Astrocyte (in vitro differentiated cells and primary cell): Measurements from ENCODE around the gene AACS. TPM values are rescaled to one million over a fixed set of nuclear protein-coding genes. Genes with fewer than 3 reads are reported as not detected.

Experiments used
- DNase-seq: peaks from one replicate; pipeline ENCODE4 v3.0.0-alpha.2; 2010; ENCODE audit warnings: low read depth
- FAIRE-seq: peaks from 2 replicates; lab custom pipeline; 2011; peaks lifted over from hg19 to GRCh38; lab: Jason Lieb, UNC
- H2AFZ ChIP-seq: 2 replicates; pipeline ENCODE4 v1.6.0; 2012; ENCODE audit warnings: low read depth, low read length, inconsistent platforms
- H3K27ac ChIP-seq: 2 replicates; pipeline ENCODE4 v1.5.1; 2011; ENCODE audit warnings: low read depth, low read length, inconsistent platforms
- H3K27me3 ChIP-seq: 2 replicates; pipeline ENCODE4 v1.6.0; 2011; ENCODE audit warnings: low read length, inconsistent platforms; ENCODE audit not compliant: insufficient read depth
- H3K36me3 ChIP-seq: 2 replicates; pipeline ENCODE4 v1.5.1; 2011; ENCODE audit warnings: low read length, inconsistent platforms; ENCODE audit not compliant: insufficient read depth
- H3K4me1 ChIP-seq: 2 replicates; pipeline ENCODE4 v1.5.1; 2011; ENCODE audit warnings: low read length, inconsistent platforms; ENCODE audit not compliant: insufficient read depth
- H3K4me2 ChIP-seq: 2 replicates; pipeline ENCODE4 v1.6.0; 2012; ENCODE audit warnings: low read length, inconsistent platforms
- H3K4me3 ChIP-seq: 2 replicates; pipeline ENCODE4 v1.5.1; 2011; ENCODE audit warnings: low read depth, mild to moderate bottlenecking, low read length, inconsistent platforms; ENCODE audit not compliant: insufficient read depth
- H3K79me2 ChIP-seq: 2 replicates; pipeline ENCODE4 v1.6.0; 2012; ENCODE audit warnings: mild to moderate bottlenecking, low read length, inconsistent platforms; ENCODE audit not compliant: insufficient read depth
- H3K9ac ChIP-seq: 2 replicates; pipeline ENCODE4 v1.6.0; 2012; ENCODE audit warnings: mild to moderate bottlenecking, low read length, inconsistent platforms
- H3K9me3 ChIP-seq: 2 replicates; pipeline ENCODE4 v1.5.1; 2012; ENCODE audit warnings: low read depth, mild to moderate bottlenecking, low read length, inconsistent platforms; ENCODE audit not compliant: insufficient read depth
- H4K20me1 ChIP-seq: 2 replicates; pipeline ENCODE4 v1.6.0; 2012; ENCODE audit warnings: low read length, inconsistent platforms; ENCODE audit not compliant: insufficient read depth
- H3K27ac Mint-ChIP-seq: one replicate; pipeline ENCODE4 v1.8.0; 2021; ENCODE audit warnings: mild to moderate bottlenecking, mixed read lengths; ENCODE audit not compliant: unreplicated experiment
- H3K27me3 Mint-ChIP-seq: one replicate; pipeline ENCODE4 v1.8.0; 2021; ENCODE audit warnings: low read depth, mixed read lengths; ENCODE audit not compliant: unreplicated experiment
- H3K36me3 Mint-ChIP-seq: one replicate; pipeline ENCODE4 v1.8.0; 2021; ENCODE audit warnings: low read depth, mixed read lengths; ENCODE audit not compliant: unreplicated experiment
- H3K4me1 Mint-ChIP-seq: one replicate; pipeline ENCODE4 v1.8.0; 2021; ENCODE audit warnings: low read depth, mixed read lengths; ENCODE audit not compliant: unreplicated experiment
- H3K4me3 Mint-ChIP-seq: one replicate; pipeline ENCODE4 v1.8.0; 2021; ENCODE audit warnings: mild to moderate bottlenecking, moderate library complexity, mixed read lengths; ENCODE audit not compliant: unreplicated experiment
- H3K9me3 Mint-ChIP-seq: one replicate; pipeline ENCODE4 v1.8.0; 2021; ENCODE audit warnings: mild to moderate bottlenecking, mixed read lengths; ENCODE audit not compliant: unreplicated experiment
- EZH2 ChIP-seq: IDR thresholded peaks from 2 replicates; pipeline ENCODE4 v1.6.1; 2012; ENCODE audit warnings: mild to moderate bottlenecking, low read length, inconsistent platforms; ENCODE audit not compliant: insufficient read depth
- total RNA-seq: library from RNA; stranded (reverse); gene quantifications from 2 replicates; pipeline ENCODE4 v1.2.1, GENCODE V29; 2021
- TF ChIP-seq, protein P1 (sequence below): IDR thresholded peaks from 2 replicates; pipeline ENCODE4 v1.5.1; 2011; ENCODE audit warnings: low read depth, mild to moderate bottlenecking, inconsistent platforms, low read length, moderate library complexity; ENCODE audit not compliant: insufficient read depth

The AACS gene
- total RNA-seq, 1 donor from 2014 or later, result 22.5 TPM

GRCh38 chr12:125178222-125178621 lies 113.0 kb downstream of the AACS start:
- H3K9me3 ChIP-seq, result no peaks in the 10 kb centered on the region
- peaks cover 27% of the 10 kb centered on the region for H3K27me3 Mint-ChIP-seq
- H4K20me1 ChIP-seq, result no peaks in the 10 kb centered on the region
- no peaks in the 10 kb centered on the region for H3K4me1 ChIP-seq
- no peaks in the 10 kb centered on the region for H3K36me3 ChIP-seq
- DNase-seq (no peak), FAIRE-seq (no peak)
- no peak overlapping the region for H3K9ac ChIP-seq
- no peaks in the 10 kb centered on the region for H3K4me1 Mint-ChIP-seq
- no peak overlapping the region for H3K4me3 ChIP-seq
- H3K27me3 ChIP-seq, result peaks cover 2% of the 10 kb centered on the region
- no peaks in the 10 kb centered on the region for H3K79me2 ChIP-seq
- no peak overlapping the region for H3K27ac ChIP-seq
- H2AFZ ChIP-seq, result no peak overlapping the region
- no peak overlapping the region for H3K27ac Mint-ChIP-seq
- no peaks in the 10 kb centered on the region for H3K9me3 Mint-ChIP-seq
- H3K4me2 ChIP-seq, result no peak overlapping the region
- TF ChIP-seq, protein P1, sequence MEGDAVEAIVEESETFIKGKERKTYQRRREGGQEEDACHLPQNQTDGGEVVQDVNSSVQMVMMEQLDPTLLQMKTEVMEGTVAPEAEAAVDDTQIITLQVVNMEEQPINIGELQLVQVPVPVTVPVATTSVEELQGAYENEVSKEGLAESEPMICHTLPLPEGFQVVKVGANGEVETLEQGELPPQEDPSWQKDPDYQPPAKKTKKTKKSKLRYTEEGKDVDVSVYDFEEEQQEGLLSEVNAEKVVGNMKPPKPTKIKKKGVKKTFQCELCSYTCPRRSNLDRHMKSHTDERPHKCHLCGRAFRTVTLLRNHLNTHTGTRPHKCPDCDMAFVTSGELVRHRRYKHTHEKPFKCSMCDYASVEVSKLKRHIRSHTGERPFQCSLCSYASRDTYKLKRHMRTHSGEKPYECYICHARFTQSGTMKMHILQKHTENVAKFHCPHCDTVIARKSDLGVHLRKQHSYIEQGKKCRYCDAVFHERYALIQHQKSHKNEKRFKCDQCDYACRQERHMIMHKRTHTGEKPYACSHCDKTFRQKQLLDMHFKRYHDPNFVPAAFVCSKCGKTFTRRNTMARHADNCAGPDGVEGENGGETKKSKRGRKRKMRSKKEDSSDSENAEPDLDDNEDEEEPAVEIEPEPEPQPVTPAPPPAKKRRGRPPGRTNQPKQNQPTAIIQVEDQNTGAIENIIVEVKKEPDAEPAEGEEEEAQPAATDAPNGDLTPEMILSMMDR, result no peak
- no peak for TF ChIP-seq EZH2
- no peaks in the 10 kb centered on the region for H3K36me3 Mint-ChIP-seq
- H3K4me3 Mint-ChIP-seq, result no peak overlapping the region

DNA sequence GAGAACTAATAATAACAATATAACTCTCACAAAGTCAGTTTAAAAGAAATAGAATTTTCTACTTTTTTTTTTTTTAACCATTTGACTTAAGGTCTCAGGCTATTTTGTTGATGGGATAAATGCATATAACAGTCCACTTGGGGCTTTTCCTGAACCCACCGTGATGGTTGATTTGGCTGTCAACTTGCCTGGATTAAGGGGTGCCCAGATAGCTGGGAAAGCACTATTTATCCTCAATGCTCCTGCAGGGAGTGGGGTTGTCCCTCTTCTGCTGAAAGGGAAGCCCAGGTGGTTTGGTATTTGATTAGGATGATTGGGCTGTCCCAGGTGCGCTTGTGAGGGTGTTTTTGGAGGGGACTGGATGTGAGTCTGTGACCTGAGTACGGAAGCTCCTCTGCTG lies 114.9 kb downstream of the AACS start:
- Histone ChIP-seq H2AFZ (no peak overlapping the region), H3K27ac (no peak overlapping the region), H3K4me3 (no peak overlapping the region), H3K9me3 (no peaks in the 10 kb centered on the region), H3K9ac (no peak overlapping the region), H3K4me2 (no peak overlapping the region), H3K4me1 (peaks cover 9% of the 10 kb centered on the region), H3K36me3 (no peaks in the 10 kb centered on the region), H3K27me3 (peaks cover 2% of the 10 kb centered on the region), H4K20me1 (no peaks in the 10 kb centered on the region), H3K79me2 (no peaks in the 10 kb centered on the region)
- Mint-ChIP-seq H3K36me3 (no peaks in the 10 kb centered on the region), H3K4me1 (peaks cover 6% of the 10 kb centered on the region), H3K4me3 (no peak overlapping the region), H3K27me3 (peaks cover 27% of the 10 kb centered on the region), H3K27ac (no peak overlapping the region), H3K9me3 (no peaks in the 10 kb centered on the region)
- FAIRE-seq, result no peak
- no peak for TF ChIP-seq EZH2
- TF ChIP-seq, protein P1, result no peak
- no peak for DNase-seq

GRCh38 chr12:125181107-125181506 lies 115.9 kb downstream of the AACS start:
- DNase-seq (no peak), FAIRE-seq (no peak)
- Histone ChIP-seq H2AFZ (no peak overlapping the region), H3K4me1 (peaks cover 17% of the 10 kb centered on the region), H3K9me3 (no peaks in the 10 kb centered on the region), H4K20me1 (no peaks in the 10 kb centered on the region), H3K27ac (no peak overlapping the region), H3K27me3 (peaks cover 2% of the 10 kb centered on the region), H3K9ac (no peak overlapping the region), H3K36me3 (no peaks in the 10 kb centered on the region), H3K4me3 (no peak overlapping the region), H3K79me2 (no peaks in the 10 kb centered on the region), H3K4me2 (no peak overlapping the region)
- Mint-ChIP-seq H3K36me3 (no peaks in the 10 kb centered on the region), H3K9me3 (no peaks in the 10 kb centered on the region), H3K27ac (no peak overlapping the region), H3K4me3 (no peak overlapping the region), H3K4me1 (peaks cover 10% of the 10 kb centered on the region), H3K27me3 (peaks cover 21% of the 10 kb centered on the region)
- no peak for TF ChIP-seq EZH2
- TF ChIP-seq, protein P1, result no peak
